DLD1 (cell line): ENCODE data around the gene MYORG.

Experiments
- in situ Hi-C: cut with HindIII; loops from 2 replicates; pipeline ENCODE4 v1.10.0; 2017; ENCODE audit warnings: low sequenced_read_pairs

Gene MYORG

GRCh38 chr9:34376596-34377403, at the start of gene MYORG:
TSS of gene MYORG (minus strand) at chr9:34376898. CDS start at chr9:34372943, 3,955 bp downstream.
- in situ Hi-C loops, result no loop called here

GRCh38 chr9:34419716-34420504, 43.2 kb upstream of the MYORG start:
- in situ Hi-C loops, result loop anchor here (10.0 kb wide), 1 partner anchor 85 kb away; no protein-coding TSS in a partner anchor

- in situ Hi-C loops, result no loop called here
Measured at GRCh38 chr9:34417734-34418133, 41.0 kb upstream of the MYORG start.

- in situ Hi-C loops, result no loop called here
Measured at GRCh38 chr9:34413231-34413852, 36.6 kb upstream of the MYORG start.

GRCh38 chr9:34412336-34412735, 35.6 kb upstream of the MYORG start:
- in situ Hi-C loops, result no loop called here

GRCh38 chr9:34409154-34409553, 32.5 kb upstream of the MYORG start:
- in situ Hi-C loops, result no loop called here

- in situ Hi-C loops, result no loop called here
Measured at GRCh38 chr9:34408173-34408572, 31.5 kb upstream of the MYORG start.

GRCh38 chr9:34406219-34406618, 29.5 kb upstream of the MYORG start:
- in situ Hi-C loops, result no loop called here

GRCh38 chr9:34405719-34406118, 29.0 kb upstream of the MYORG start:
- in situ Hi-C loops, result no loop called here

- in situ Hi-C loops, result no loop called here
Measured at GRCh38 chr9:34403554-34404380, 27.1 kb upstream of the MYORG start.

- in situ Hi-C loops, result no loop called here
Measured at GRCh38 chr9:34400686-34401602, 24.2 kb upstream of the MYORG start.

GRCh38 chr9:34400275-34400674, 23.6 kb upstream of the MYORG start:
- in situ Hi-C loops, result no loop called here

GRCh38 chr9:34399729-34400128, 23.0 kb upstream of the MYORG start:
- in situ Hi-C loops, result no loop called here

- in situ Hi-C loops, result no loop called here
Measured at GRCh38 chr9:34398875-34399274, 22.2 kb upstream of the MYORG start.

- in situ Hi-C loops, result no loop called here
Measured at GRCh38 chr9:34396276-34397214, 19.8 kb upstream of the MYORG start.

- in situ Hi-C loops, result no loop called here
Measured at GRCh38 chr9:34392511-34392910, 15.8 kb upstream of the MYORG start.

- in situ Hi-C loops, result no loop called here
Measured at GRCh38 chr9:34387239-34387638, 10.5 kb upstream of the MYORG start.

- in situ Hi-C loops, result no loop called here
Measured at GRCh38 chr9:34386656-34387055, 10.0 kb upstream of the MYORG start.
